MM.1S (cell line): ENCODE data around the gene SLIT3.

ENCODE experiments used
- DNase-seq: peaks from one replicate; pipeline ENCODE4 v3.0.0-alpha.2; 2015
- H2AFZ ChIP-seq: fragments of 300-600 bp; sonication (generic); 2 replicates; pipeline ENCODE4 v1.6.0; 2016; ENCODE audit warnings: antibody characterized with exemption, low read length
- H3F3A ChIP-seq: fragments of 300-600 bp; sonication (generic); 2 replicates; pipeline ENCODE4 v1.6.1; 2016; ENCODE audit warnings: mild to moderate bottlenecking, antibody characterized with exemption, low read length, moderate library complexity, mixed read lengths; ENCODE audit not compliant: insufficient read depth
- H3K27ac ChIP-seq: fragments of 300-600 bp; sonication (generic); 2 replicates; pipeline ENCODE4 v1.5.1; 2016; ENCODE audit warnings: mild to moderate bottlenecking, low read length
- H3K27me3 ChIP-seq: fragments of 300-600 bp; sonication (generic); replicated peaks from 2 replicates; pipeline ENCODE4 v1.6.0; 2016; ENCODE audit warnings: low read length; ENCODE audit not compliant: insufficient read depth
- H3K36me3 ChIP-seq: fragments of 300-600 bp; sonication (generic); replicated peaks from 2 replicates; pipeline ENCODE4 v1.6.1; 2016; ENCODE audit warnings: mild to moderate bottlenecking, low read length, mixed read lengths; ENCODE audit not compliant: insufficient read depth
- H3K4me1 ChIP-seq: fragments of 300-600 bp; sonication (generic); 2 replicates; pipeline ENCODE4 v1.6.1; 2016; ENCODE audit warnings: low read length, mixed read lengths
- H3K4me2 ChIP-seq: fragments of 300-600 bp; sonication (generic); 2 replicates; pipeline ENCODE4 v1.6.0; 2016; ENCODE audit warnings: low read depth, low read length
- H3K4me3 ChIP-seq: fragments of 300-600 bp; sonication (generic); 2 replicates; pipeline ENCODE4 v1.5.1; 2016; ENCODE audit warnings: low read length, mixed read lengths
- H3K79me2 ChIP-seq: fragments of 300-600 bp; sonication (generic); 2 replicates; pipeline ENCODE4 v1.6.1; 2016; ENCODE audit warnings: mixed run types, low read length, mixed read lengths
- H3K9ac ChIP-seq: fragments of 300-600 bp; sonication (generic); 2 replicates; pipeline ENCODE4 v1.6.1; 2016; ENCODE audit warnings: low read length, mixed read lengths
- H3K9me2 ChIP-seq: fragments of 300-600 bp; sonication (generic); replicated peaks from 2 replicates; pipeline ENCODE4 v1.6.1; 2016; ENCODE audit warnings: mild to moderate bottlenecking, low read length, mixed read lengths; ENCODE audit not compliant: insufficient read depth
- H3K9me3 ChIP-seq: fragments of 300-600 bp; sonication (generic); replicated peaks from 2 replicates; pipeline ENCODE4 v1.6.1; 2016; ENCODE audit warnings: mild to moderate bottlenecking, low read length, mixed read lengths; ENCODE audit not compliant: insufficient read depth
- H4K20me1 ChIP-seq: fragments of 300-600 bp; sonication (generic); 2 replicates; pipeline ENCODE4 v1.6.1; 2016; ENCODE audit warnings: mild to moderate bottlenecking, low read length, moderate library complexity, mixed read lengths; ENCODE audit not compliant: insufficient read depth
- CTCF ChIP-seq: fragments of 300-600 bp; sonication (generic); IDR thresholded peaks from 2 replicates; pipeline ENCODE4 v1.5.1; 2016; ENCODE audit warnings: antibody characterized with exemption, low read length, mixed read lengths
- EZH2 ChIP-seq: fragments of 300-600 bp; sonication (generic); optimal IDR thresholded peaks from 2 replicates; pipeline ENCODE3; 2017; ENCODE audit warnings: low read depth, mild to moderate bottlenecking, antibody characterized with exemption, low read length, mixed read lengths
- EZH2phosphoT487 ChIP-seq: fragments of 300-600 bp; sonication (generic); IDR thresholded peaks from 2 replicates; pipeline ENCODE4 v1.6.1; 2018; ENCODE audit warnings: antibody characterized with exemption, low read length

The SLIT3 gene

GRCh38 chr5:168790671-168791250 lies 510.2 kb downstream of the SLIT3 start:
- Histone ChIP-seq H3K9ac (no peak overlapping the region), H3K79me2 (no peaks in the 10 kb centered on the region), H3F3A (no peaks in the 10 kb centered on the region), H3K36me3 (no peaks in the 10 kb centered on the region), H3K4me1 (no peaks in the 10 kb centered on the region), H3K4me2 (no peak overlapping the region), H3K27me3 (no peaks in the 10 kb centered on the region), H3K4me3 (no peak overlapping the region), H3K27ac (no peak overlapping the region), H3K9me2 (no peaks in the 10 kb centered on the region), H2AFZ (no peak overlapping the region), H3K9me3 (no peaks in the 10 kb centered on the region), H4K20me1 (no peaks in the 10 kb centered on the region)
- no peak for DNase-seq
- no peak for TF ChIP-seq CTCF
- TF ChIP-seq EZH2phosphoT487 = no peak
- TF ChIP-seq EZH2 = no peak

- no peak for TF ChIP-seq CTCF
- no peak for TF ChIP-seq EZH2
- TF ChIP-seq EZH2phosphoT487 = no peak
- Histone ChIP-seq H3K27me3 (no peaks in the 10 kb centered on the region), H3K36me3 (no peaks in the 10 kb centered on the region), H3K4me1 (no peaks in the 10 kb centered on the region), H3K4me3 (no peak overlapping the region), H3K9me2 (no peaks in the 10 kb centered on the region), H2AFZ (no peak overlapping the region), H3K9me3 (no peaks in the 10 kb centered on the region), H3K79me2 (no peaks in the 10 kb centered on the region), H3K4me2 (no peak overlapping the region), H4K20me1 (no peaks in the 10 kb centered on the region), H3K27ac (no peak overlapping the region), H3K9ac (no peak overlapping the region), H3F3A (no peaks in the 10 kb centered on the region)
- no peak for DNase-seq
Observed at GRCh38 chr5:168790002-168790635, 510.8 kb downstream of the SLIT3 start.

GRCh38 chr5:168788786-168789185 lies 512.2 kb downstream of the SLIT3 start:
- H3K9ac ChIP-seq = no peak overlapping the region

More at GRCh38 chr5:168788786-168789185, 512.2 kb downstream of the SLIT3 start:
- Histone ChIP-seq H3K27ac (no peak overlapping the region), H3K36me3 (no peaks in the 10 kb centered on the region), H3K9me2 (no peaks in the 10 kb centered on the region), H3K9me3 (no peaks in the 10 kb centered on the region), H3F3A (no peaks in the 10 kb centered on the region), H3K4me1 (no peaks in the 10 kb centered on the region), H3K79me2 (no peaks in the 10 kb centered on the region), H2AFZ (no peak overlapping the region), H3K27me3 (no peaks in the 10 kb centered on the region), H4K20me1 (no peaks in the 10 kb centered on the region), H3K4me3 (no peak overlapping the region), H3K4me2 (no peak overlapping the region)
- TF ChIP-seq EZH2 (no peak), CTCF (no peak), EZH2phosphoT487 (no peak)
- DNase-seq = no peak
